ENCODE data around the gene PDSS2.

DNA sequence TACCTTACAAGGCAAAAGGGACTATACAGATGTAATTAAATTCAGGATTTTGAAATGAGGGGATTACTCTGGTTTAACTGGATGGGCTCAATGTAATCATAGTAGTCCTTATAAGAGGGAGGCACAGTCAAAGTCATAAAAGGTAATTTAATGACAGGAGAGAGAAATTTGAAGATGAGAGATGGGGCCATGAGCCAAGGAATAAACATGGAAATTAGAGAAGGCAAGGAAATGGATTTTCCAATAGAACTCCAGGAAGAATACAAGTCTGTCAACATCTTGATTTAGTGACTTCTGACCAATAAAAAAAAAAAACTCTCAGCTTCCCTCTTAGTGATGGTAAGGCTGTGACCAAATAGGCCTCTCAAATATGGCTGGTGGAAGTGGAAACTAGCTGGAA, 242.1 kb downstream of the PDSS2 start:
- TF ChIP-seq, protein P1, sequence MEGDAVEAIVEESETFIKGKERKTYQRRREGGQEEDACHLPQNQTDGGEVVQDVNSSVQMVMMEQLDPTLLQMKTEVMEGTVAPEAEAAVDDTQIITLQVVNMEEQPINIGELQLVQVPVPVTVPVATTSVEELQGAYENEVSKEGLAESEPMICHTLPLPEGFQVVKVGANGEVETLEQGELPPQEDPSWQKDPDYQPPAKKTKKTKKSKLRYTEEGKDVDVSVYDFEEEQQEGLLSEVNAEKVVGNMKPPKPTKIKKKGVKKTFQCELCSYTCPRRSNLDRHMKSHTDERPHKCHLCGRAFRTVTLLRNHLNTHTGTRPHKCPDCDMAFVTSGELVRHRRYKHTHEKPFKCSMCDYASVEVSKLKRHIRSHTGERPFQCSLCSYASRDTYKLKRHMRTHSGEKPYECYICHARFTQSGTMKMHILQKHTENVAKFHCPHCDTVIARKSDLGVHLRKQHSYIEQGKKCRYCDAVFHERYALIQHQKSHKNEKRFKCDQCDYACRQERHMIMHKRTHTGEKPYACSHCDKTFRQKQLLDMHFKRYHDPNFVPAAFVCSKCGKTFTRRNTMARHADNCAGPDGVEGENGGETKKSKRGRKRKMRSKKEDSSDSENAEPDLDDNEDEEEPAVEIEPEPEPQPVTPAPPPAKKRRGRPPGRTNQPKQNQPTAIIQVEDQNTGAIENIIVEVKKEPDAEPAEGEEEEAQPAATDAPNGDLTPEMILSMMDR (IDR thresholded peaks at IDR 0.05), result no peak
- no peak for TF ChIP-seq POLR2A (IDR thresholded peaks at IDR 0.05)

All from body of pancreas (tissue), 4 donors.